H1 (cell line): ENCODE results near the gene ABCF2. TPM values are rescaled to one million over a fixed set of nuclear protein-coding genes. Genes with fewer than 3 reads are reported as not detected.

Experiments used
- CTCF ChIA-PET: fragments of 300-600 bp; sonication (Branson Sonifier 250); formaldehyde crosslinking; loops from one replicate; lab custom pipeline; 2021; ENCODE audit not compliant: partially characterized antibody; lab: Charles Lee
- POLR2A ChIA-PET: fragments of 300-600 bp; sonication (Branson Sonifier 250); formaldehyde crosslinking; loops from one replicate; lab custom pipeline; 2021; ENCODE audit warnings: inconsistent platforms; ENCODE audit not compliant: partially characterized antibody; lab: Charles Lee
- DNase-seq, 2 experiments: peaks; one replicate each; pipeline versions ENCODE4 v3.0.0 to v3.0.0-alpha.2; 2010 to 2022; ENCODE audit warnings: low spot score in 2 of 2, low read depth in 1 of 2, mixed read lengths in 1 of 2
- FAIRE-seq: peaks from 2 replicates; lab custom pipeline; 2011; peaks lifted over from hg19 to GRCh38; lab: Jason Lieb, UNC
- H2AFZ ChIP-seq: 2 replicates; pipeline ENCODE4 v1.8.1; 2012; ENCODE audit warnings: low read length, inconsistent platforms
- H2AK5ac ChIP-seq: 2 replicates; pipeline ENCODE4 v1.6.1; 2013; ENCODE audit warnings: low read depth, low read length
- H2BK120ac ChIP-seq: replicated peaks from 2 replicates; pipeline ENCODE3; 2013; ENCODE audit warnings: low read depth, low read length, inconsistent platforms
- H2BK12ac ChIP-seq: 2 replicates; pipeline ENCODE4 v1.6.1; 2013; ENCODE audit warnings: low read depth, low read length
- H2BK15ac ChIP-seq: 2 replicates; pipeline ENCODE4 v1.6.1; 2013; ENCODE audit warnings: low read length
- H2BK20ac ChIP-seq: 2 replicates; pipeline ENCODE4 v1.6.1; 2013; ENCODE audit warnings: low read length
- H2BK5ac ChIP-seq: 2 replicates; pipeline ENCODE4 v1.6.1; 2013; ENCODE audit warnings: low read depth, low read length
- H3K14ac ChIP-seq: 2 replicates; pipeline ENCODE4 v1.6.1; 2013; ENCODE audit warnings: inconsistent platforms; ENCODE audit not compliant: insufficient read length
- H3K18ac ChIP-seq: 2 replicates; pipeline ENCODE4 v1.6.1; 2013; ENCODE audit warnings: low read length; ENCODE audit errors: extremely low read depth
- H3K23ac ChIP-seq: 2 replicates; pipeline ENCODE4 v1.6.1; 2013; ENCODE audit warnings: inconsistent platforms; ENCODE audit not compliant: insufficient read length
- H3K23me2 ChIP-seq: 2 replicates; pipeline ENCODE4 v1.6.1; 2013; ENCODE audit warnings: low read depth, low read length
- H3K27ac ChIP-seq: 2 replicates; pipeline ENCODE4 v1.6.1; 2011; ENCODE audit warnings: low read depth, low read length, inconsistent platforms
- H3K27me3 ChIP-seq, 4 experiments: replicated peaks in 1 of 4; 1 replicate in 1 of 4; 2 replicates in 3 of 4; pipeline versions ENCODE4 v1.6.1 to v1.8.1; 2011 to 2013; ENCODE audit warnings: low read length in 3 of 4, mild to moderate bottlenecking in 3 of 4, inconsistent platforms in 2 of 4, mixed read lengths in 2 of 4, moderate library complexity in 1 of 4; ENCODE audit not compliant: control insufficient read depth in 3 of 4, insufficient read depth in 3 of 4; ENCODE audit errors: extremely low read depth in 1 of 4
- H3K36me3 ChIP-seq, 4 experiments: 2 replicates each; pipeline versions ENCODE4 v1.6.1 to v1.8.1; 2011 to 2013; ENCODE audit warnings: mild to moderate bottlenecking in 4 of 4, low read length in 3 of 4, moderate library complexity in 2 of 4, control low read depth in 1 of 4, inconsistent platforms in 1 of 4; ENCODE audit not compliant: insufficient read depth in 4 of 4, control insufficient read depth in 2 of 4
- H3K4ac ChIP-seq: replicated peaks from 2 replicates; pipeline ENCODE3; 2013; ENCODE audit warnings: low read length, low read depth, mixed read lengths, inconsistent platforms; ENCODE audit not compliant: insufficient read length
- H3K4me1 ChIP-seq, 4 experiments: replicated peaks in 1 of 4; 1 replicate in 1 of 4; 2 replicates in 3 of 4; pipeline versions ENCODE4 v1.6.1 to v1.8.1; 2011 to 2013; ENCODE audit warnings: low read length in 3 of 4, inconsistent platforms in 2 of 4, mixed read lengths in 1 of 4; ENCODE audit not compliant: insufficient read depth in 4 of 4, control insufficient read depth in 3 of 4
- H3K4me2 ChIP-seq, 2 experiments: 2 replicates each; pipeline versions ENCODE4 v1.6.1 to v1.8.1; 2011 to 2013; ENCODE audit warnings: low read depth in 2 of 2, low read length in 2 of 2, control low read depth in 1 of 2, inconsistent platforms in 1 of 2, mild to moderate bottlenecking in 1 of 2; ENCODE audit not compliant: insufficient read depth in 1 of 2
- H3K4me3 ChIP-seq, 4 experiments: fragments of 200-600, 300-600 bp in 1 of 4; sonication (generic), shearing (Covaris generic), sonication (Bioruptor Twin) in 1 of 4; 2 replicates each; pipeline versions ENCODE4 v1.5.1 to v1.8.1; 2011 to 2016; ENCODE audit warnings: low read length in 4 of 4, low read depth in 3 of 4, control low read depth in 2 of 4, inconsistent platforms in 2 of 4, mild to moderate bottlenecking in 2 of 4, mixed read lengths in 1 of 4, moderate library complexity in 1 of 4; ENCODE audit not compliant: insufficient read depth in 2 of 4; ENCODE audit errors: extremely low read depth in 1 of 4
- H3K56ac ChIP-seq: replicated peaks from 2 replicates; pipeline ENCODE3; 2013; ENCODE audit warnings: low read depth, mild to moderate bottlenecking, mixed read lengths, low read length, inconsistent platforms; ENCODE audit not compliant: insufficient read length
- H3K79me1 ChIP-seq: 2 replicates; pipeline ENCODE4 v1.6.1; 2013; ENCODE audit warnings: low read depth, low read length, control low read depth
- H3K79me2 ChIP-seq, 2 experiments: 2 replicates each; pipeline versions ENCODE4 v1.6.1 to v1.8.1; 2012 to 2013; ENCODE audit warnings: low read length in 2 of 2, mild to moderate bottlenecking in 2 of 2, inconsistent platforms in 1 of 2; ENCODE audit not compliant: insufficient read depth in 2 of 2, control insufficient read depth in 1 of 2
- H3K9ac ChIP-seq, 4 experiments: replicated peaks in 1 of 4; 1 replicate in 1 of 4; 2 replicates in 3 of 4; pipeline versions ENCODE4 v1.6.1 to v1.8.1; 2011 to 2013; ENCODE audit warnings: low read depth in 3 of 4, low read length in 3 of 4, control low read depth in 2 of 4, mild to moderate bottlenecking in 2 of 4, moderate library complexity in 2 of 4, inconsistent platforms in 1 of 4; ENCODE audit errors: extremely low read depth in 1 of 4
- H3K9me3 ChIP-seq, 2 experiments: 2 replicates each; pipeline versions ENCODE4 v1.6.1 to v1.8.1; 2012 to 2013; ENCODE audit warnings: mild to moderate bottlenecking in 2 of 2, moderate library complexity in 2 of 2, control low read depth in 1 of 2, inconsistent platforms in 1 of 2, low read depth in 1 of 2, low read length in 1 of 2, mixed read lengths in 1 of 2; ENCODE audit not compliant: insufficient read depth in 2 of 2
- H4K20me1 ChIP-seq, 2 experiments: replicated peaks in 1 of 2; 2 replicates each; pipeline versions ENCODE3 to v1.8.1; 2011 to 2013; ENCODE audit warnings: inconsistent platforms in 2 of 2, low read length in 2 of 2, mild to moderate bottlenecking in 1 of 2; ENCODE audit not compliant: insufficient read depth in 2 of 2, control insufficient read depth in 1 of 2
- H4K5ac ChIP-seq: 2 replicates; pipeline ENCODE4 v1.6.1; 2013; ENCODE audit warnings: low read length, low read depth, mixed read lengths, inconsistent platforms; ENCODE audit not compliant: insufficient read length
- H4K8ac ChIP-seq: 2 replicates; pipeline ENCODE4 v1.8.0; 2013; ENCODE audit warnings: mild to moderate bottlenecking, moderate library complexity, low read length, inconsistent platforms; ENCODE audit not compliant: insufficient read depth; ENCODE audit errors: extremely low read depth
- H4K91ac ChIP-seq: replicated peaks from 2 replicates; pipeline ENCODE3; 2013; ENCODE audit warnings: low read length, mixed read lengths, inconsistent platforms; ENCODE audit not compliant: insufficient read length
- ASH2L ChIP-seq: fragments of 200-600, 300-600 bp; sonication (generic); IDR thresholded peaks from one replicate; pipeline ENCODE4 v1.7.1; 2017; ENCODE audit warnings: low read length
- BACH1 ChIP-seq: IDR thresholded peaks from 2 replicates; pipeline ENCODE4 v1.6.1; 2012; ENCODE audit warnings: low read length, improper control_type of control experiment
- CEBPB ChIP-seq: IDR thresholded peaks from 2 replicates; pipeline ENCODE4 v1.6.1; 2012; ENCODE audit warnings: low read depth, low read length
- CTBP2 ChIP-seq: IDR thresholded peaks from 2 replicates; pipeline ENCODE4 v1.7.0; 2011; ENCODE audit warnings: borderline replicate concordance, mild to moderate bottlenecking, moderate library complexity, mixed read lengths, low read length; ENCODE audit not compliant: insufficient read depth, insufficient read length
- EZH2 ChIP-seq: fragments of 200-600 bp; sonication (generic); IDR thresholded peaks from 2 replicates; pipeline ENCODE4 v1.7.1; 2012; ENCODE audit warnings: low read depth, mild to moderate bottlenecking, moderate library complexity, low read length, inconsistent platforms; ENCODE audit not compliant: severe bottlenecking
- KDM1A ChIP-seq: fragments of 200-600, 300-600 bp; sonication (generic); IDR thresholded peaks from 2 replicates; pipeline ENCODE4 v1.7.1; 2016; ENCODE audit warnings: mild to moderate bottlenecking, low read length, borderline replicate concordance
- KDM4A ChIP-seq: IDR thresholded peaks from one replicate; pipeline ENCODE4 v1.7.1; 2012; ENCODE audit warnings: low read depth, mild to moderate bottlenecking, moderate library complexity, low read length, inconsistent platforms; ENCODE audit not compliant: severe bottlenecking
- NANOG ChIP-seq: IDR thresholded peaks from 2 replicates; pipeline ENCODE4 v1.6.1; 2011; ENCODE audit warnings: low read length, low read depth, mild to moderate bottlenecking, inconsistent platforms; ENCODE audit not compliant: insufficient read depth, poor library complexity, severe bottlenecking
- SIN3A ChIP-seq, 2 experiments: IDR thresholded peaks in 1 of 2; conservative IDR thresholded peaks in 1 of 2; 2 replicates each; pipeline ENCODE4 v1.6.1; 2011 to 2012; ENCODE audit warnings: low read length in 2 of 2, improper control_type of control experiment in 1 of 2, low read depth in 1 of 2, mild to moderate bottlenecking in 1 of 2
- SIRT6 ChIP-seq: IDR thresholded peaks from one replicate; pipeline ENCODE4 v1.7.1; 2012; ENCODE audit warnings: low read length, inconsistent platforms
- TAF1 ChIP-seq: IDR thresholded peaks from 2 replicates; pipeline ENCODE4 v1.6.1; 2011; ENCODE audit warnings: mild to moderate bottlenecking, low read depth, low read length
- WGBS, 2 experiments: shearing (Covaris generic) in 1 of 2; methylation state at CpG; one replicate each; pipeline versions ENCODE4 v1.1.6 to v1.1.7; 2013 to 2015; ENCODE audit warnings: low lambda C conversion rate in 2 of 2, mixed read lengths in 2 of 2, inconsistent platforms in 1 of 2, low coverage in 1 of 2, missing lambda C conversion rate in 1 of 2; ENCODE audit not compliant: insufficient replicate concordance in 2 of 2, insufficient coverage in 1 of 2, insufficient read length in 1 of 2; ENCODE audit errors: extremely low coverage in 1 of 2, missing lambda C conversion rate in 1 of 2; 5-methylcytosine and 5-hydroxymethylcytosine counted together
- polyA plus RNA-seq, 7 experiments: library from polyadenylated mRNA; depleted of rRNA in 3 of 7; stranded (reverse) in 5 of 7; unstranded in 2 of 7; fragments of >200 nt in 5 of 7; fragments of 200-250 nt in 2 of 7; gene quantifications; 1 replicate in 5 of 7; 2 replicates in 1 of 7; 4 replicates in 1 of 7; pipeline versions ENCODE4 v1.2.1 to v1.2.3, GENCODE V29; 2011 to 2013; ENCODE audit warnings: missing spikeins in 2 of 7, mixed read lengths in 2 of 7
- total RNA-seq: library from RNA; stranded (reverse); fragmentation: NEBNext Ultra II Directional; extraction: Animal tissue kit (Norgen Biotek cat#: 25700); gene quantifications from 2 replicates; pipeline ENCODE4 v1.2.1, GENCODE V29; 2021

ABCF2 gene
- total and polyA plus RNA-seq, 2 of the 8 experiments (the other 6 are each of a cell fraction or from before 2014, with no cell fraction given), result 28.0 to 55.0 TPM

DNA sequence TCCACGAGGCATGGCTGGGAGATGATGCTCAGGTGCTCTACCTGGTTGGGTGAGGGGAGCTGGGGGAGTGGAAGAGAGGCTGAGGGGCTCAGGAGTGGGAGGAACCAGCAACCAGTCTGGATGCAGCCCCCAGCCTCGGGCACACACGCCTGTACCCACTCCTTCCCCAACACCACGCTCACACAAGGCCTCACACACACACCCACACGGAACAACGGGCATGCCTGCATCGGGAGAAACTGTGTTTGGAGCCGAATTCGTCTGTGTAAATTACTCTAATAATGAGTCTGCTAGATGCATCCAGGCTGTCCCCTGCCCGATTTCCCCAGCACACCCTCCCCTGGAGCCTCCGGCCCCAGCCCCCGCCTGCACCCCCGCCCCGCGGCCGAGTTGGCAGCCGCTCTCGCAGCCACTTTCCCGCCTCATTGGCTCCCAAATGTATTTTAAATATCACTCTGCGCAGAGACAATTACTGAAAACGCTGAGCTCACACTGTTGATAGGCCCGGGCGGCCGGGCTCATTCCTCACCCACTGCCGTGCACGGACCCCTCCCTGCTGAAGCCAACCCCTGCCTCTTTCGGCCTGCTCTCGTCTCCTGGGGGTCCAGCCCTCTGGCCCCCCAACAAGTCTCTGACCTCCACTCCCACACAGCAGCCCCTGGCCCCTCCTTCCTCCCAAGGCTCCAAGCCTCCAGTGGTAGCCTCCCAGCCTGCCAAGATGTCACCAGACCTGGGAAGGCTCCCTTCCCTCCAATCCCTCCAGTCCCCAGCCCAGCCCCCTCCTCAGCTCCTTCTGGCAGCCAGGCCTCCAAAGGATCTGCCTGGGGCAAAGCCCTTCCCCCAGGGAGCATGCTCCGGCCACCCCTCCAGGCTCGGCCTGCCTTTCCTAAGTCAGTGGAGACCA is 27.8 kb downstream of the ABCF2 start:
- Histone ChIP-seq H2BK5ac (peak overlapping the region; percentile 66; the same call in 1 of the 2 replicates), H3K79me1 (no peaks in the 10 kb centered on the region), H2AK5ac (no peak overlapping the region), H4K8ac (peak overlapping the region; percentile 73; the same call in 1 of the 2 replicates), H3K23ac (no peak overlapping the region), H3K14ac (no peak overlapping the region), H3K18ac (peak overlapping the region; percentile 48), H4K20me1 (no peaks in the 10 kb centered on the region), H2BK12ac (no peak overlapping the region), H3K23me2 (peaks cover 5% of the 10 kb centered on the region; the same call in 1 of the 2 replicates), H3K36me3 (no peaks in the 10 kb centered on the region), H3K4ac (no peak overlapping the region), H3K9me3 (no peaks in the 10 kb centered on the region), H4K5ac (no peak overlapping the region), H2BK15ac (0 out of 2 replicates have a peak overlapping the region, but pooled peaks have one; percentile 16), H2BK20ac (peak overlapping the region; percentile 72; the same call in 1 of the 2 replicates), H3K27ac (no peak overlapping the region), H3K4me1 (peaks cover 0 to 12% (median 3%) of the 10 kb centered on the region in 4 experiments; a peak in 3 of 7 replicates), H3K27me3 (peaks cover 0 to 13% (median 0%) of the 10 kb centered on the region in 4 experiments; a peak in 2 of 7 replicates), H2BK120ac (no peak overlapping the region), H4K91ac (peak overlapping the region; percentile 52), H2AFZ (no peak overlapping the region; the same call in 1 of the 2 replicates), H3K56ac (no peak overlapping the region), H3K9ac (no peak overlapping the region), H3K4me2 (no peak overlapping the region), H3K4me3 (no peak overlapping the region), H3K79me2 (no peaks in the 10 kb centered on the region)
- WGBS, 2 experiments, result 94% methylated on average over 19 of the region's 30 CpGs; no CpG with 5 or more reads in 1 of the 2 experiments
- ChIA-PET CTCF (interaction anchor here (2.0 kb wide), 1 partner anchor 45 kb away, joined by 6 read pairs; no protein-coding TSS in a partner anchor), POLR2A (interaction anchor here (0.7 to 2.4 kb wide), 6 partner anchors 11 to 112 kb away, joined by 3 to 13 read pairs (median 4); partner anchors contain the start of genes ABCF2 and H2BK1)
- DNase-seq, result no peak
- FAIRE-seq, result no peak
- TF ChIP-seq KDM1A (no peak), ASH2L (no peak), SIRT6 (no peak), NANOG (no peak), EZH2 (no peak), CTBP2 (no peak), BACH1 (no peak), SIN3A (conservative IDR thresholded peaks at IDR 0.05 in 1 of 2, IDR thresholded peaks at IDR 0.05 in 1 of 2; ENCODE audit: low read depth in 1 of 2, low read length in 2 of 2) (no peak), CEBPB (no peak), KDM4A (no peak), TAF1 (no peak)
